Measurements from ENCODE around the gene NAV2. TPM values are rescaled to one million over a fixed set of nuclear protein-coding genes. Genes with fewer than 3 reads are reported as not detected.

Gene NAV2
- total RNA-seq, 2 donors from 2014 or later = 26.4 to 35.5 TPM

- ATAC-seq (no peak), DNase-seq (no peak)
- Histone ChIP-seq H3K4me3 (no peak overlapping the region), H3K27ac (no peak overlapping the region), H3K4me1 (peaks cover 38% of the 10 kb centered on the region), H3K36me3 (replicated peaks in 1 of 2; ENCODE audit: insufficient read depth in 1 of 2, low read depth in 2 of 2) (no peaks in the 10 kb centered on the region), H3K9me3 (no peaks in the 10 kb centered on the region), H3K27me3 (no peaks in the 10 kb centered on the region)
- WGBS, 2 donors = 92 to 94% methylated on average over 3 of the region's 3 CpGs
- no peak for TF ChIP-seq CTCF (IDR thresholded peaks at IDR 0.05)
- TF ChIP-seq POLR2A (IDR thresholded peaks at IDR 0.05) = no peak
- intact Hi-C loops (cut with DNase I) = no loop called here
Measured at GRCh38 chr11:20038972-20039371, 326.3 kb downstream of the NAV2 start.

- H3K36me3 ChIP-seq (replicated peaks in 1 of 2; ENCODE audit: insufficient read depth in 1 of 2, low read depth in 2 of 2) = no peaks in the 10 kb centered on the region
- no peak overlapping the region for H3K4me3 ChIP-seq
- peaks cover 60% of the 10 kb centered on the region for H3K4me1 ChIP-seq
- TF ChIP-seq CTCF (IDR thresholded peaks at IDR 0.05) = no peak
- no peak for TF ChIP-seq POLR2A (IDR thresholded peaks at IDR 0.05)
- WGBS, 2 donors = 36 to 46% methylated on average over 3 of the region's 3 CpGs
- peak overlapping the region in 1 of 4 donors; percentile 6 for H3K27ac ChIP-seq
- no peaks in the 10 kb centered on the region for H3K27me3 ChIP-seq
- no peak for DNase-seq
- intact Hi-C loops (cut with DNase I) = no loop called here
- H3K9me3 ChIP-seq = no peaks in the 10 kb centered on the region
- ATAC-seq = no peak
Measured at GRCh38 chr11:20041499-20041898, 328.9 kb downstream of the NAV2 start.

GRCh38 chr11:20042045-20042639 is 329.5 kb downstream of the NAV2 start:
- H3K9me3 ChIP-seq = no peaks in the 10 kb centered on the region
- intact Hi-C loops (cut with DNase I) = no loop called here
- DNase-seq (no peak), ATAC-seq (no peak)
- H3K27me3 ChIP-seq = no peaks in the 10 kb centered on the region
- no peak overlapping the region for H3K4me3 ChIP-seq
- peaks cover 66% of the 10 kb centered on the region for H3K4me1 ChIP-seq
- WGBS, 2 donors = 68 to 71% methylated on average over 5 of the region's 5 CpGs
- H3K36me3 ChIP-seq (replicated peaks in 1 of 2; ENCODE audit: insufficient read depth in 1 of 2, low read depth in 2 of 2) = no peaks in the 10 kb centered on the region
- H3K27ac ChIP-seq = peak overlapping the region in 3 of 4 donors; percentile 6 to 33 (median 22)
- TF ChIP-seq CTCF (IDR thresholded peaks at IDR 0.05) (no peak), POLR2A (IDR thresholded peaks at IDR 0.05) (no peak)

GRCh38 chr11:20042811-20043341 is 330.2 kb downstream of the NAV2 start:
- H3K36me3 ChIP-seq (replicated peaks in 1 of 2; ENCODE audit: insufficient read depth in 1 of 2, low read depth in 2 of 2) = no peaks in the 10 kb centered on the region
- peaks cover 60% of the 10 kb centered on the region for H3K4me1 ChIP-seq
- H3K27me3 ChIP-seq = no peaks in the 10 kb centered on the region
- DNase-seq (no peak), ATAC-seq (no peak)
- H3K27ac ChIP-seq = no peak overlapping the region
- WGBS, 2 donors = 79 to 84% methylated on average over 10 to 11 of the region's 11 CpGs
- no peak overlapping the region for H3K4me3 ChIP-seq
- TF ChIP-seq POLR2A (IDR thresholded peaks at IDR 0.05) (no peak), CTCF (IDR thresholded peaks at IDR 0.05) (no peak)
- intact Hi-C loops (cut with DNase I) = no loop called here
- H3K9me3 ChIP-seq = no peaks in the 10 kb centered on the region

DNA sequence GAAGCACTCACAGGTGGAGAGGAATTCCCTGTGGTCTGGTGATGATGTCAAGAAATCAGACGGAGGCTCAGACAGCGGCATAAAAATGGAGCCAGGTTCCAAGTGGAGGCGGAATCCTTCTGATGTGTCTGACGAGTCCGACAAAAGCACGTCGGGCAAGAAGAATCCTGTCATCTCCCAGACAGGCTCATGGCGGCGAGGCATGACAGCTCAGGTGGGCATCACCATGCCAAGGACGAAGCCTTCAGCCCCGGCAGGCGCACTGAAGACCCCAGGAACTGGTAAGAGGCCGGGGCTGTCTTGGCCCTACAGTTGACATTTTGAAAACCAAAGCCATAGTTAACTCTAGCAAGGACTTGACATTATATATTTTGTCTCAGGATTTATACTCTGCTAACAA is 331.4 kb downstream of the NAV2 start:
- peak overlapping the region; percentile 87 to 96 (median 91) for H3K27ac ChIP-seq
- TF ChIP-seq CTCF (IDR thresholded peaks at IDR 0.05) = no peak
- no peak for TF ChIP-seq POLR2A (IDR thresholded peaks at IDR 0.05)
- no peaks in the 10 kb centered on the region for H3K27me3 ChIP-seq
- ATAC-seq (no peak), DNase-seq (no peak)
- H3K36me3 ChIP-seq (replicated peaks in 1 of 2; ENCODE audit: insufficient read depth in 1 of 2, low read depth in 2 of 2) = peaks cover 0 to 5% of the 10 kb centered on the region in 2 donors
- H3K4me1 ChIP-seq = peaks cover 56% of the 10 kb centered on the region
- H3K9me3 ChIP-seq = no peaks in the 10 kb centered on the region
- no peak overlapping the region for H3K4me3 ChIP-seq
- WGBS, 2 donors = 91 to 94% methylated on average over 10 to 13 of the region's 13 CpGs
- intact Hi-C loops (cut with DNase I) = no loop called here

Data from body of pancreas (tissue), 4 donors.